ENCODE results near the gene DDIT4. TPM values are rescaled to one million over a fixed set of nuclear protein-coding genes. Genes with fewer than 3 reads are reported as not detected.

DDIT4 gene
- total RNA-seq, 4 donors from 2014 or later: 274 to 929 (median 421) TPM

GRCh38 chr10:72322030-72322279 lies 48.2 kb downstream of the DDIT4 start:
- no peak overlapping the region for H3K4me3 ChIP-seq (ENCODE audit: low read depth, poor library complexity, severe bottlenecking)
- WGBS, 2 donors: 73 to 76% methylated on average over 3 of the region's 3 CpGs
- intact Hi-C loops (cut with DNase I; ENCODE audit: low total_unique reads): no loop called here
- no peak for DNase-seq (ENCODE audit: low spot score in 2 of 2)
- TF ChIP-seq, protein P1, sequence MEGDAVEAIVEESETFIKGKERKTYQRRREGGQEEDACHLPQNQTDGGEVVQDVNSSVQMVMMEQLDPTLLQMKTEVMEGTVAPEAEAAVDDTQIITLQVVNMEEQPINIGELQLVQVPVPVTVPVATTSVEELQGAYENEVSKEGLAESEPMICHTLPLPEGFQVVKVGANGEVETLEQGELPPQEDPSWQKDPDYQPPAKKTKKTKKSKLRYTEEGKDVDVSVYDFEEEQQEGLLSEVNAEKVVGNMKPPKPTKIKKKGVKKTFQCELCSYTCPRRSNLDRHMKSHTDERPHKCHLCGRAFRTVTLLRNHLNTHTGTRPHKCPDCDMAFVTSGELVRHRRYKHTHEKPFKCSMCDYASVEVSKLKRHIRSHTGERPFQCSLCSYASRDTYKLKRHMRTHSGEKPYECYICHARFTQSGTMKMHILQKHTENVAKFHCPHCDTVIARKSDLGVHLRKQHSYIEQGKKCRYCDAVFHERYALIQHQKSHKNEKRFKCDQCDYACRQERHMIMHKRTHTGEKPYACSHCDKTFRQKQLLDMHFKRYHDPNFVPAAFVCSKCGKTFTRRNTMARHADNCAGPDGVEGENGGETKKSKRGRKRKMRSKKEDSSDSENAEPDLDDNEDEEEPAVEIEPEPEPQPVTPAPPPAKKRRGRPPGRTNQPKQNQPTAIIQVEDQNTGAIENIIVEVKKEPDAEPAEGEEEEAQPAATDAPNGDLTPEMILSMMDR (IDR thresholded peaks at IDR 0.05): no peak
- no peak for TF ChIP-seq POLR2A (IDR thresholded peaks at IDR 0.05)

DNA sequence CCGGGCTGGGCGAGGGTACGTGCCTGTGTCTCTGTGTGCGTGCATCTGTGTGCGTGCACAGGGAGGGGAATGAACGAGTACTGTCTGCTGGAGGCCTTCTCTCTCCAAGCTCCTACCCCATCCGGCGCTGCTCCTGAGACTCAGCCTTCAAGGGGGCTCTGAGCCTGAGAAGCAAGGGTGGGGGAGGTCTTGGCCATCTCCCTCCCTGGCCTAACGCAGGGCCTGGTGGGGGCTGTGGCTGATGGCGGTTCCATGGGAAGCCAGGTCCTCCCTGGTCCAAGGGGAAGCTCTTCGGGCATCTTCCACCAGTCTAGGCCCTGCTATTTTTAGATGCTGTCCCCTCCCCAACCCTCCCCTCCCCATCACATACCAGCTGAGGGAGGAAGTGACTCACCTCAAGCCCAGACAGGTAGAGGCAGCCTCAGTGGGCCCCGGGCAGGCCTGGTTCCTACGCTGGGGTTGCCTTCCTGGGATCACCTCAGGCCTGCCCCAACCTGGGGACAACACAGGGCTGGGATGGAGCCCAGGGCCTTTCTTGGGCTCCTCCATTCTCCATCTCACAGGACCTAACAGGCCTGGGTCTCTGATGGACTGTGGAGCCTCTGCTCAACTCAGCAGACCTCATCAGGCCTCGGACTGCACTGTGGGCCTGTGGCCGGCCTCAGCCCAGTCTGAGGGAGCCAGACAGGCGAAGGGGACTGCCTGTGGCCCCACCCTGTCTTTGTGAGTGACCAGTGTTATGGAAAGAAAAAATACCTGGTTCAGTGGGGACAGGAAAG lies 48.7 kb downstream of the DDIT4 start:
- 56 to 66% methylated on average over 16 of the region's 16 CpGs for WGBS, 2 donors
- DNase-seq (ENCODE audit: low spot score in 2 of 2): no peak
- no peak overlapping the region for H3K4me3 ChIP-seq (ENCODE audit: low read depth, poor library complexity, severe bottlenecking)
- intact Hi-C loops (cut with DNase I; ENCODE audit: low total_unique reads): no loop called here
- TF ChIP-seq, protein P1 (IDR thresholded peaks at IDR 0.05): no peak
- TF ChIP-seq POLR2A (IDR thresholded peaks at IDR 0.05): no peak

- H3K4me3 ChIP-seq (ENCODE audit: low read depth, poor library complexity, severe bottlenecking): no peak overlapping the region
- 84 to 86% methylated on average over 9 to 10 of the region's 10 CpGs for WGBS, 2 donors
- TF ChIP-seq, protein P1 (IDR thresholded peaks at IDR 0.05): no peak
- TF ChIP-seq POLR2A (IDR thresholded peaks at IDR 0.05): no peak
- DNase-seq (ENCODE audit: low spot score in 2 of 2): no peak
- intact Hi-C loops (cut with DNase I; ENCODE audit: low total_unique reads): no loop called here
These were observed 49.5 kb downstream of the DDIT4 start for GRCh38 chr10:72323108-72323749.

DNA sequence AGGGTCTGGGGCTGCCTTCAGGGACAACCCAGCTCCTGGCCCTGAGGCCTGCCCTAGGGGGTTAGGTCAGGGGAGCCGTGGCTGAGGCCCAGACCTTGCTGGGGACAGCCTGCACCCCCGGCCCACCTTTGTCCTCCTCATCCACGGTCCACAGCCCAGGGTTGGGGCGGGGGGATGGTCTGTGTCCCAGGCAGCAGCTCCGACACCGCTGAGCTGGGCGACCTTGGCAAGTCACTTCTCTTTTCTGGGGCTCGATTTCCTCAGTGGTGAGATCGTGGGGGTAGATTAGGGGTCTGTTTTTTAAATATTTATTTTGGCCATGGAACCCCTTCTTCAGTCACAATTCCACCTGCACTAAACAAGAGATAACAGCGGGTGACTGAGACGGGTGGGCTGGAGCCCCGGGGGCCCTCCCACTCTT lies 50.1 kb downstream of the DDIT4 start:
- TF ChIP-seq, protein P1 (IDR thresholded peaks at IDR 0.05): no peak
- TF ChIP-seq POLR2A (IDR thresholded peaks at IDR 0.05): no peak

More for the DNA sequence above, 50.1 kb downstream of the DDIT4 start:
- intact Hi-C loops (cut with DNase I; ENCODE audit: low total_unique reads): no loop called here
- no peak overlapping the region for H3K4me3 ChIP-seq (ENCODE audit: low read depth, poor library complexity, severe bottlenecking)
- 88 to 90% methylated on average over 12 of the region's 12 CpGs for WGBS, 2 donors
- no peak for DNase-seq (ENCODE audit: low spot score in 2 of 2)

Other genes with a start within 250 kb of the DDIT4 start
- gene SPOCK2, start 185.4 kb upstream of the DDIT4 start, total RNA-seq: 1 to 10 TPM in 3 of 4 donors, under 1 TPM in 1; 0.65 to 3.9 (median 3.5) TPM
- 100 to 1,000 TPM in 2 of 4 donors, 10 to 100 TPM in 2; 47.8 to 116 (median 100) TPM for gene ANAPC16, start 57.9 kb upstream of the DDIT4 start, total RNA-seq
- gene ASCC1, start 57.6 kb upstream of the DDIT4 start, total RNA-seq: 10 to 100 TPM; 17.7 to 33.3 (median 23.1) TPM
- gene DNAJB12, start 81.0 kb downstream of the DDIT4 start, total RNA-seq: 10 to 100 TPM; 32.8 to 54.4 (median 48.1) TPM

All from lower leg skin (tissue), 4 donors.